Progenitor cell of endocrine pancreas (in vitro differentiated cells): ENCODE results near the gene FSTL4. TPM values are rescaled to one million over a fixed set of nuclear protein-coding genes. Genes with fewer than 3 reads are reported as not detected.

Source experiments
- DNase-seq: peaks from one replicate; pipeline ENCODE4 v3.0.0; 2021; ENCODE audit warnings: low spot score; ENCODE audit not compliant: unreplicated experiment
- H3K27ac Mint-ChIP-seq: 2 replicates; pipeline ENCODE4 v1.8.0; 2021; ENCODE audit warnings: mild to moderate bottlenecking, moderate library complexity, mixed read lengths
- H3K27me3 Mint-ChIP-seq: 2 replicates; pipeline ENCODE4 v1.8.0; 2021; ENCODE audit warnings: mixed read lengths
- H3K36me3 Mint-ChIP-seq: 2 replicates; pipeline ENCODE4 v1.8.0; 2022; ENCODE audit warnings: mixed read lengths; ENCODE audit not compliant: insufficient read depth
- H3K4me1 Mint-ChIP-seq: 2 replicates; pipeline ENCODE4 v1.8.0; 2021; ENCODE audit warnings: low read depth, mixed read lengths
- H3K4me3 Mint-ChIP-seq: 2 replicates; pipeline ENCODE4 v1.8.0; 2021; ENCODE audit warnings: low read depth, mild to moderate bottlenecking, moderate library complexity, mixed read lengths
- H3K9me3 Mint-ChIP-seq: 2 replicates; pipeline ENCODE4 v1.8.0; 2021; ENCODE audit warnings: low read depth, mixed read lengths
- total RNA-seq: library from RNA; stranded (reverse); gene quantifications from 2 replicates; pipeline ENCODE4 v1.2.1, GENCODE V29; 2021
- TF ChIP-seq, protein P1 (sequence below): fragments of 200-600 bp; sonication (generic); IDR thresholded peaks from one replicate; pipeline ENCODE4 v1.5.0; 2021; ENCODE audit warnings: antibody characterized with exemption, mild to moderate bottlenecking; ENCODE audit not compliant: unreplicated experiment

FSTL4 gene
- total RNA-seq, 1 donor from 2014 or later, result 2.4 TPM

DNA sequence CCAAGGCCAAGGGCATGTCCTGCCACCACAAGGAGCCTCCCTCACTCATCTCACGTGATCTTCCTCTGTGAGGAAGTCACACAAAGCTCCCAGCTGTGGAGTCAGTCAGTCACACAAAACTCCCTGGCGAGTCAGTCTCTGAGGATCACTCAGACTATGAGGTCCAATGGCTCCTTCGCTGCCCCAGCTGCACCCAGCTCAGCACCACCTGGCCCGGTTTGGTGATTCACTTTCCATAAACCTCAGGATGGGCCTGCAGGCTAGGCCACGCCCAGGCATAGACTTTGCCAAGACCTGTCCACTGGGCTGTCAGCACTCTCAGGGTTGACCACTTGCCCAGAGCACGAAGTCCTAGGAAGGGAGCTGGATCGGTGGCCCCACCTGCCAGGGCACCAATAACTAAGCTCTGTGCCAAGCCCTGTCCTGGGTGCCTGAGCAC lies 326.7 kb downstream of the FSTL4 start:
- no peak overlapping the region for H3K27ac Mint-ChIP-seq

GRCh38 chr5:133284306-133284705 lies 328.0 kb downstream of the FSTL4 start:
- Mint-ChIP-seq H3K4me1 (peaks cover 3% of the 10 kb centered on the region), H3K9me3 (no peaks in the 10 kb centered on the region), H3K4me3 (no peak overlapping the region), H3K27ac (no peak overlapping the region), H3K36me3 (no peaks in the 10 kb centered on the region), H3K27me3 (no peaks in the 10 kb centered on the region)
- DNase-seq, result no peak
- TF ChIP-seq, protein P1, sequence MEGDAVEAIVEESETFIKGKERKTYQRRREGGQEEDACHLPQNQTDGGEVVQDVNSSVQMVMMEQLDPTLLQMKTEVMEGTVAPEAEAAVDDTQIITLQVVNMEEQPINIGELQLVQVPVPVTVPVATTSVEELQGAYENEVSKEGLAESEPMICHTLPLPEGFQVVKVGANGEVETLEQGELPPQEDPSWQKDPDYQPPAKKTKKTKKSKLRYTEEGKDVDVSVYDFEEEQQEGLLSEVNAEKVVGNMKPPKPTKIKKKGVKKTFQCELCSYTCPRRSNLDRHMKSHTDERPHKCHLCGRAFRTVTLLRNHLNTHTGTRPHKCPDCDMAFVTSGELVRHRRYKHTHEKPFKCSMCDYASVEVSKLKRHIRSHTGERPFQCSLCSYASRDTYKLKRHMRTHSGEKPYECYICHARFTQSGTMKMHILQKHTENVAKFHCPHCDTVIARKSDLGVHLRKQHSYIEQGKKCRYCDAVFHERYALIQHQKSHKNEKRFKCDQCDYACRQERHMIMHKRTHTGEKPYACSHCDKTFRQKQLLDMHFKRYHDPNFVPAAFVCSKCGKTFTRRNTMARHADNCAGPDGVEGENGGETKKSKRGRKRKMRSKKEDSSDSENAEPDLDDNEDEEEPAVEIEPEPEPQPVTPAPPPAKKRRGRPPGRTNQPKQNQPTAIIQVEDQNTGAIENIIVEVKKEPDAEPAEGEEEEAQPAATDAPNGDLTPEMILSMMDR, result no peak

More for the DNA sequence above, 326.7 kb downstream of the FSTL4 start:
- H3K4me3 Mint-ChIP-seq, result no peak overlapping the region
- TF ChIP-seq, protein P1, result no peak
- no peak for DNase-seq
- no peaks in the 10 kb centered on the region for H3K36me3 Mint-ChIP-seq
- H3K27me3 Mint-ChIP-seq, result no peaks in the 10 kb centered on the region
- H3K9me3 Mint-ChIP-seq, result no peaks in the 10 kb centered on the region
- peaks cover 3% of the 10 kb centered on the region for H3K4me1 Mint-ChIP-seq

DNA sequence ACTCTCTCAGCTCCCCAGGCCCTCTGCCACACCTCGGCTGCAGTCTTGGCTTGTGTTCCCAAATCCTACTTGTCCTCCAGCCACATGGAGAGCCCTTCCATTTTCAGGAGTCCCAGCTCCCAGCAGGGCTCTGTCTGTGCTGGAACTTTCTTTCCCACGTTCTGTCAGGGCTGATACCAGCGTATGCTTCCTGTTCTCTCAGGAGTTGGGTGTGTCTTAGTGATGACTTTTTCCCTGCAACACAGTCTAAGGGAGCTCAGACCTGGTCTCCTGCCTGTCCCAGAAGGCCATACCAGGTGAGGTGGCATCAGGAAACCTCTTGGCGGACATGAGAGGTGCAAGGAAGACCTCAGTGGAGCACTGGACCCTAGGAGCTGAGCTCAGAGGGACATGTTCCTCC lies 334.0 kb downstream of the FSTL4 start:
- DNase-seq, result no peak
- no peak overlapping the region for H3K27ac Mint-ChIP-seq
- H3K9me3 Mint-ChIP-seq, result no peaks in the 10 kb centered on the region

DNA sequence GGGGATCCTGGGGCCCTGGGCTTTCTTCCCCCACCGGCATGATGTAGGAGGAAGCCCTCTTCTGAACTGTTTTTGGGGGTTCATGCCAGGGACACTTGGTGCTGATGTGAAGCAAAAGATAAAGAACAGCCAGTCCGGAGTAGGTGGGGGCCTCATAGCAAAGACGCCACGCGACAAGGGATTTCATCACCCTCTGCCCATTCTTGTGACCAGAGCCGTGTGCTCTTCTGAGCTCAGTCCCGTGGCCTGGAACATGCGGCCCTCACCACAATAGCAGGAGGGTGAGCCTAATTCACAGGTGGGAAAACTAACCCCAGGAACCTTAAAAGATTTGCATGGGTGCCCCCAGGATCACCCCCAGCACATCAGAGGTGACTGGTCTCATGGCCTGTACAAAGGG lies 334.6 kb downstream of the FSTL4 start:
- no peaks in the 10 kb centered on the region for H3K27me3 Mint-ChIP-seq
- peaks cover 7% of the 10 kb centered on the region for H3K4me1 Mint-ChIP-seq
- H3K4me3 Mint-ChIP-seq, result no peak overlapping the region
- H3K9me3 Mint-ChIP-seq, result no peaks in the 10 kb centered on the region
- no peak for DNase-seq
- no peaks in the 10 kb centered on the region for H3K36me3 Mint-ChIP-seq
- H3K27ac Mint-ChIP-seq, result no peak overlapping the region
- TF ChIP-seq, protein P1, result no peak

More for the DNA sequence above, 334.0 kb downstream of the FSTL4 start:
- TF ChIP-seq, protein P1, result no peak
- Mint-ChIP-seq H3K4me3 (no peak overlapping the region), H3K27me3 (no peaks in the 10 kb centered on the region), H3K36me3 (no peaks in the 10 kb centered on the region), H3K4me1 (peaks cover 7% of the 10 kb centered on the region)

DNA sequence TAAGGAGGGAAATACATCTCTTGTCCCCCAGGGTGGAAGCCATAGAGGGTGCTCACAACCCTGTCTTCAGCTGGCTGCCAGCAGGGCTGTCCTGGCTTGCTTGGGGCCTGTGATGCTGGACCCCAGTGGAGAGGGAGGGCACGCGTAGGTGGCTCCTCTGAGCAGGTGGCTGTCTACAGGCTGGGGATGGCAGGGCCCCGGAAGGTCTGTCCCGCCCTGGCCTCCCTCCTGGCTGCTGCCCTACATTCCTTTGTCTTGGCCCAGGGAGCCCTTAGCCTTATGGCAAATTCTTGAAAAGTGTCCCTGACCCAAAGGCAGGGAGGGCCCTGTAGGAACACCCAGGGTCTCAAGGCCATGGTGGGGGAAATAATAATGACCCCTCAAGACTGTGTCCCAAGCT lies 336.2 kb downstream of the FSTL4 start:
- Mint-ChIP-seq H3K9me3 (no peaks in the 10 kb centered on the region), H3K4me1 (peaks cover 4% of the 10 kb centered on the region), H3K27me3 (peaks cover 4% of the 10 kb centered on the region), H3K4me3 (no peak overlapping the region), H3K36me3 (no peaks in the 10 kb centered on the region), H3K27ac (no peak overlapping the region)
- TF ChIP-seq, protein P1, result no peak
- no peak for DNase-seq
